Naive thymus-derived CD4-positive, alpha-beta T cell (primary cell): ENCODE results near the gene PRX. TPM values are rescaled to one million over a fixed set of nuclear protein-coding genes. Genes with fewer than 3 reads are reported as not detected.

Source experiments
- ATAC-seq: fragments of 150-1000 bp; cut with Tn5 transposase; 2 replicates; pipeline ENCODE4 v1.10.0; 2021; ENCODE audit warnings: mild to moderate bottlenecking, moderate library complexity
- CTCF ChIA-PET: fragments of 350-600 bp; sonication (Branson Sonifier 250); formaldehyde crosslinking; loops from one replicate; lab custom pipeline; 2021; ENCODE audit warnings: antibody characterized with exemption; lab: Charles Lee
- POLR2A ChIA-PET: fragments of 350-600 bp; sonication (Branson Sonifier 250); formaldehyde crosslinking; loops from one replicate; lab custom pipeline; 2021; ENCODE audit warnings: antibody characterized with exemption, inconsistent platforms; lab: Charles Lee
- DNase-seq, 9 donors: peaks; one replicate each; pipeline versions ENCODE4 v3.0.0 to v3.0.0-alpha.2; 2020 to 2022; ENCODE audit warnings: mixed read lengths in 1 of 9
- H3K27ac ChIP-seq: one replicate; pipeline ENCODE4 v1.7.0; 2013; ENCODE audit warnings: mild to moderate bottlenecking, low read depth, low read length, moderate library complexity
- H3K27me3 ChIP-seq, 2 donors: one replicate each; pipeline ENCODE4 v1.7.0; 2013; ENCODE audit warnings: low read length in 2 of 2, mild to moderate bottlenecking in 2 of 2, moderate library complexity in 2 of 2; ENCODE audit not compliant: control insufficient read depth in 2 of 2, insufficient read depth in 2 of 2
- H3K36me3 ChIP-seq, 3 experiments: 1 replicate in 2 of 3; 2 replicates in 1 of 3; pipeline ENCODE4 v1.7.0; 2013; ENCODE audit warnings: low read length in 3 of 3, mild to moderate bottlenecking in 3 of 3, moderate library complexity in 1 of 3; ENCODE audit not compliant: insufficient read depth in 3 of 3, control insufficient read depth in 2 of 3
- H3K4me1 ChIP-seq, 2 donors: one replicate each; pipeline ENCODE4 v1.7.0; 2013; ENCODE audit warnings: low read length in 2 of 2, mild to moderate bottlenecking in 2 of 2, moderate library complexity in 1 of 2; ENCODE audit not compliant: control insufficient read depth in 2 of 2, insufficient read depth in 2 of 2
- H3K4me3 ChIP-seq: 2 replicates; pipeline ENCODE4 v1.7.0; 2013; ENCODE audit warnings: mild to moderate bottlenecking, low read length
- H3K9me3 ChIP-seq, 3 experiments: 1 replicate in 2 of 3; 2 replicates in 1 of 3; pipeline ENCODE4 v1.7.0; 2013; ENCODE audit warnings: low read length in 3 of 3; ENCODE audit not compliant: control insufficient read depth in 2 of 3
- H3K27ac Mint-ChIP-seq, 9 donors: one replicate each; pipeline ENCODE4 v1.8.0; 2020 to 2022; ENCODE audit warnings: mixed read lengths in 9 of 9, mild to moderate bottlenecking in 8 of 9, moderate library complexity in 5 of 9, inconsistent platforms in 2 of 9
- H3K27me3 Mint-ChIP-seq, 5 donors: one replicate each; pipeline ENCODE4 v1.8.0; 2021 to 2022; ENCODE audit warnings: mixed read lengths in 5 of 5, mild to moderate bottlenecking in 1 of 5
- H3K36me3 Mint-ChIP-seq, 5 donors: one replicate each; pipeline ENCODE4 v1.8.0; 2020 to 2022; ENCODE audit warnings: mixed read lengths in 5 of 5, mild to moderate bottlenecking in 3 of 5, inconsistent platforms in 1 of 5
- H3K4me1 Mint-ChIP-seq, 7 donors: one replicate each; pipeline ENCODE4 v1.8.0; 2020 to 2022; ENCODE audit warnings: mixed read lengths in 7 of 7, mild to moderate bottlenecking in 3 of 7, inconsistent platforms in 1 of 7
- H3K4me3 Mint-ChIP-seq, 10 donors: one replicate each; pipeline ENCODE4 v1.8.0; 2020 to 2022; ENCODE audit warnings: mild to moderate bottlenecking in 10 of 10, mixed read lengths in 10 of 10, moderate library complexity in 6 of 10, inconsistent platforms in 2 of 10
- H3K9me3 Mint-ChIP-seq, 11 donors: one replicate each; pipeline ENCODE4 v1.8.0; 2020 to 2022; ENCODE audit warnings: mixed read lengths in 11 of 11, mild to moderate bottlenecking in 4 of 11, inconsistent platforms in 1 of 11, moderate library complexity in 1 of 11
- intact Hi-C, 2 donors: fragments of 100-400 bp; cut with micrococcal nuclease; formaldehyde crosslinking; loops; one replicate each; pipeline ENCODE4 v1.15.1; 2023
- polyA plus RNA-seq, 2 donors: library from polyadenylated mRNA; unstranded; fragments of 300-500 nt; fragmentation: Illumina TruSeq; gene quantifications; one replicate each; pipeline ENCODE4 v1.2.3, GENCODE V29; 2021
- total RNA-seq, 6 experiments: library from RNA in 5 of 6; stranded (reverse) in 5 of 6; gene quantifications; 1 replicate in 5 of 6; 2 replicates in 1 of 6; pipeline ENCODE4 v1.2.3 and lab custom pipeline; 2021 to 2026

The PRX gene
- total and polyA plus RNA-seq, 7 experiments from 2014 or later, result 0.14 to 4.0 (median 1.9) TPM

DNA sequence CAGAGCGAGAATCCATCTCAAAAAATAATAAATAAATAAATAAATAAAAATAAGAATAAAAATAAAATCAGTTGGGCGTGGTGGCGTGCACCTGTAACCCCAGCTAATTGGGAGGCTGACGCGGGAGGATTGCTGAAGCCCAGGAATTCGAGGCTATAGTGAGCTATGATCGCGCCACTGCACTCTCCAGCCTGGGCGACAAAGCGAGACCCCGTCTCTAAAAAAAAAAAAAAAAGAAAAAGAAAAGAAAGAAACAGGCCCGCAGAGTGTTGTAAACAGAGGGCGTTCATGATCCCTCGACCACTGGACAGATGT lies 7.2 kb upstream of the PRX start:
- Mint-ChIP-seq H3K9me3 (peaks cover 0 to 5% (median 0%) of the 10 kb centered on the region in 11 donors), H3K4me1 (peaks cover 12 to 55% (median 40%) of the 10 kb centered on the region in 7 donors), H3K36me3 (peaks cover 0 to 7% (median 4%) of the 10 kb centered on the region in 5 donors), H3K4me3 (peak overlapping the region; percentile 84 to 93 (median 90)), H3K27me3 (no peaks in the 10 kb centered on the region), H3K27ac (peak overlapping the region; percentile 54 to 100 (median 92))
- Histone ChIP-seq H3K4me3 (peak overlapping the region; percentile 79), H3K9me3 (no peaks in the 10 kb centered on the region), H3K27ac (peak overlapping the region; percentile 90), H3K4me1 (peaks cover 10 to 15% of the 10 kb centered on the region in 2 donors), H3K36me3 (peaks cover 0 to 15% (median 7%) of the 10 kb centered on the region in 3 experiments), H3K27me3 (no peaks in the 10 kb centered on the region)
- intact Hi-C loops, result loop anchor here (1.0 to 10.0 kb wide), 4 partner anchors 72 to 1076 kb away; partner anchors contain the start of genes C19orf47 (in 1 of the 2), COQ8B (in 1 of the 2), ITPKC (in 1 of the 2) and PLD3 (in 1 of the 2)
- ChIA-PET POLR2A (interaction anchor here (0.6 to 7.3 kb wide), 17 partner anchors 8 to 190 kb away, joined by 3 to 60 read pairs (median 4); partner anchors contain the start of genes BLVRB, C19orf47, PLD3 and SERTAD3), CTCF (interaction anchor here (0.6 to 3.3 kb wide), 10 partner anchors 9 to 893 kb away, joined by 3 to 33 read pairs (median 4); partner anchors contain the start of genes BLVRB, SERTAD3 and SPTBN4)
- ATAC-seq (no peak), DNase-seq (no peak)

DNA sequence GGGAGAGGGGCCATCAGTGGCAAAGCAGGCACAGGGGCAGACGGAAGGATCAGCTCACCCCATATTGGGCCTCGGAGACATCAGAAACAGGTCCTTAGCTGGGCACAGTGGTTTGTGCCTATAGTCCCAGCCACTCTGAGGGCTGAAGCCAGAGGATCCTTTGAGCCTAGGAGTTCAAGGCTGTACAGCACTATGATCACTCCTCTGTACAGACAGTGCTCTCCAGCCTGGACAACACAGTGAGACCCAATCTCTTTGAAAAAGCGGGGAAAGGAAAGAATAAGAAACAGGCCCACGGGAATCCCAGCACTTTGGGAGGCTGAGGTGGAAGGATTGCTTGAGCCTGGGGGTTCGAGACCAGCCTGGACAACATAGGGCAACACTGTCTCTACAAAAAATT lies 6.6 kb upstream of the PRX start:
- peak overlapping the region; percentile 26 to 87 (median 74) for H3K4me3 Mint-ChIP-seq
- Histone ChIP-seq H3K4me1 (peaks cover 8 to 12% of the 10 kb centered on the region in 2 donors), H3K9me3 (no peaks in the 10 kb centered on the region), H3K27ac (no peak overlapping the region), H3K36me3 (peaks cover 0 to 9% (median 7%) of the 10 kb centered on the region in 3 experiments), H3K4me3 (no peak overlapping the region), H3K27me3 (no peaks in the 10 kb centered on the region)
- peak overlapping the region in 6 of 9 donors; percentile 51 to 95 (median 68) for H3K27ac Mint-ChIP-seq
- H3K4me1 Mint-ChIP-seq, result peaks cover 10 to 54% (median 38%) of the 10 kb centered on the region in 7 donors
- intact Hi-C loops, result loop anchor here (1.0 to 10.0 kb wide), 4 partner anchors 71 to 1075 kb away; partner anchors contain the start of genes C19orf47 (in 1 of the 2), COQ8B (in 1 of the 2), ITPKC (in 1 of the 2) and PLD3 (in 1 of the 2)
- POLR2A ChIA-PET, result interaction anchor here (0.6 to 7.3 kb wide), 10 partner anchors 9 to 191 kb away, joined by 3 to 60 read pairs (median 6); partner anchors contain the start of genes BLVRB, SERTAD3 and SPTBN4
- ATAC-seq, result no peak
- CTCF ChIA-PET, result interaction anchor here (0.7 to 3.3 kb wide), 7 partner anchors 14 to 894 kb away, joined by 3 to 33 read pairs (median 5); partner anchors contain the start of genes BLVRB, SERTAD3 and SPTBN4
- no peaks in the 10 kb centered on the region for H3K27me3 Mint-ChIP-seq
- H3K9me3 Mint-ChIP-seq, result peaks cover 0 to 3% (median 0%) of the 10 kb centered on the region in 11 donors
- peaks cover 0 to 7% (median 3%) of the 10 kb centered on the region in 5 donors for H3K36me3 Mint-ChIP-seq
- no peak for DNase-seq

GRCh38 chr19:40419066-40419612 lies 6.0 kb upstream of the PRX start:
- ChIA-PET CTCF (no interaction called here), POLR2A (interaction anchor here (2.4 to 7.3 kb wide), 3 partner anchors 14 to 24 kb away, joined by 20 to 60 read pairs (median 25); partner anchors contain the start of gene SERTAD3)
- ATAC-seq (no peak), DNase-seq (no peak)
- H3K4me3 Mint-ChIP-seq, result peak overlapping the region in 6 of 10 donors; percentile 13 to 87 (median 43)
- peaks cover 4 to 49% (median 32%) of the 10 kb centered on the region in 7 donors for H3K4me1 Mint-ChIP-seq
- H3K9me3 Mint-ChIP-seq, result peaks cover 0 to 3% (median 0%) of the 10 kb centered on the region in 11 donors
- peaks cover 4 to 8% of the 10 kb centered on the region in 2 donors for H3K4me1 ChIP-seq
- no peaks in the 10 kb centered on the region for H3K27me3 ChIP-seq
- peak overlapping the region in 5 of 9 donors; percentile 26 to 88 (median 65) for H3K27ac Mint-ChIP-seq
- peaks cover 0 to 9% (median 7%) of the 10 kb centered on the region in 3 experiments for H3K36me3 ChIP-seq
- H3K4me3 ChIP-seq, result no peak overlapping the region
- intact Hi-C loops, result no loop called here
- H3K27me3 Mint-ChIP-seq, result no peaks in the 10 kb centered on the region
- no peak overlapping the region for H3K27ac ChIP-seq
- peaks cover 0 to 3% (median 0%) of the 10 kb centered on the region in 5 donors for H3K36me3 Mint-ChIP-seq
- H3K9me3 ChIP-seq, result no peaks in the 10 kb centered on the region

GRCh38 chr19:40418040-40418439 lies 4.9 kb upstream of the PRX start:
- H3K9me3 ChIP-seq, result no peaks in the 10 kb centered on the region
- Mint-ChIP-seq H3K27me3 (peaks cover 0 to 5% (median 0%) of the 10 kb centered on the region in 5 donors), H3K4me3 (peak overlapping the region in 1 of 10 donors; percentile 6), H3K27ac (peak overlapping the region in 6 of 9 donors; percentile 3 to 80 (median 54)), H3K9me3 (peaks cover 0 to 3% (median 0%) of the 10 kb centered on the region in 11 donors), H3K4me1 (peaks cover 6 to 49% (median 33%) of the 10 kb centered on the region in 7 donors), H3K36me3 (peaks cover 0 to 2% (median 0%) of the 10 kb centered on the region in 5 donors)
- ATAC-seq (no peak), DNase-seq (no peak)
- POLR2A ChIA-PET, result interaction anchor here (7.3 kb wide), 1 partner anchor 25 kb away, joined by 60 read pairs; the partner anchor contains the start of gene SERTAD3
- peak overlapping the region; percentile 25 for H3K27ac ChIP-seq
- intact Hi-C loops, result no loop called here
- H3K27me3 ChIP-seq, result no peaks in the 10 kb centered on the region
- H3K4me1 ChIP-seq, result peaks cover 4 to 8% of the 10 kb centered on the region in 2 donors
- H3K36me3 ChIP-seq, result peaks cover 0 to 7% (median 5%) of the 10 kb centered on the region in 3 experiments
- no peak overlapping the region for H3K4me3 ChIP-seq
- CTCF ChIA-PET, result no interaction called here

DNA sequence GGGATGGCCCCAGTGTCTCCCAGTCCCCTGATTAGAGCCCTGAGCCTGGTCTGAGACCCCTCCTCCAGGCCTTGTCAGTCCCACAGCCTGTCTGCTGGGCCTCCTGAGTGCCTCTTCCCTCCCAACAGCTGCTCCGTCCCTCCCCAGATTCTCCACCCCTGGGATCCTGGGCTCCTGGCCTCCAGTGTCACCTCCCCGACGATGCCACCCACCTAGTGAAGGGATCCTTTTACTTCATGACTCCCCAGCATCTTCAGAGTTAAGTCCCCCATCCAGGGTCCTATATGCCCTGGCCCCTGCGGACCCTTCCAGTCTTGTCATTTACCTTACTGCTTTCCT lies 4.4 kb upstream of the PRX start:
- no peaks in the 10 kb centered on the region for H3K27me3 ChIP-seq
- H3K36me3 ChIP-seq, result peaks cover 0 to 3% (median under 1%) of the 10 kb centered on the region in 3 experiments
- Mint-ChIP-seq H3K27me3 (peaks cover 0 to 5% (median 0%) of the 10 kb centered on the region in 5 donors), H3K27ac (peak overlapping the region in 5 of 9 donors; percentile 3 to 70 (median 47)), H3K4me3 (peak overlapping the region in 2 of 10 donors; percentile 52 to 54), H3K36me3 (peaks cover 0 to 2% (median 0%) of the 10 kb centered on the region in 5 donors), H3K4me1 (peaks cover 6 to 49% (median 29%) of the 10 kb centered on the region in 7 donors), H3K9me3 (peaks cover 0 to 3% (median 0%) of the 10 kb centered on the region in 11 donors)
- ATAC-seq (no peak), DNase-seq (no peak)
- peak overlapping the region; percentile 25 for H3K27ac ChIP-seq
- no peak overlapping the region for H3K4me3 ChIP-seq
- no peaks in the 10 kb centered on the region for H3K9me3 ChIP-seq
- peaks cover 4% of the 10 kb centered on the region in 2 donors for H3K4me1 ChIP-seq
- ChIA-PET POLR2A (no interaction called here), CTCF (no interaction called here)
- intact Hi-C loops, result no loop called here

DNA sequence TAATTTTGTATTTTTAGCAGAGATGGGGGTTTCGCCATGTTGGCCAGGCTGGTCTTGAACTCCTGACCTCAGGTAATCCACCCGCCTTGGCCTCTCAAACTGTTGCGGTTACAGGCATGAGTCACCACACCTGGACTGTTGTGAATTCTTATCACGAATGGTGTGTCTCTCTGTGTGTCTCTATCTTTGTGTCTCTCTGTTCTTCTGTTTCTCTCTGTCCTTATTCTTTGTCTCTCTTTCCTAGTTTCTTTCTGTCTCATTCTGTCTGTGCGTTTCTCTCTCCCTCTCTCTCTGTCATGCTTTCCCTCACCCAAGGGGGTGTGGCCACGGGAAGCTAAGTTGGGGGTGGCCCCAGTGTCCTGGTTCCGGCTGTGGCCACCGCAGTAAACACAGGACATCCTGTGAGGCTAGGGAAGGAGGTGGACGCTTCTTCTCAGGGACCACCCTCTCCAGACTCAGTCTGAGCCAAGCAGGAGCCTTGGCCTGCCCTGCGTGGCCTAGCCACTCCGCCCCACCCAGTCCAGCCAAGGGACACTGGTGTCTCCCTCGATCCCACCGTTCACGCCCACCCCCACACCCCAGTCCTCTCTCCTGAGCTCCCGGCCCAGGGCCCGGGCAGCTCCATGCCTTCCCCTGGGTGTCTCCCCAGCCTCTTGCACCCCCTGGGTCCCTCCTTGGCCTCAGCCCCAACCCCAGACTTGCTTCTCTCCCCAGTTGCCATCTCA lies 3.9 kb upstream of the PRX start:
- ChIA-PET CTCF (no interaction called here), POLR2A (no interaction called here)
- no peak overlapping the region for H3K27ac ChIP-seq

More for the DNA sequence above, 3.9 kb upstream of the PRX start:
- H3K9me3 Mint-ChIP-seq, result peaks cover 0 to 3% (median 0%) of the 10 kb centered on the region in 11 donors
- peak overlapping the region in 3 of 10 donors; percentile 52 to 55 (median 54) for H3K4me3 Mint-ChIP-seq
- H3K4me3 ChIP-seq, result no peak overlapping the region
- ATAC-seq (no peak), DNase-seq (no peak)
- H3K9me3 ChIP-seq, result no peaks in the 10 kb centered on the region
- H3K27me3 Mint-ChIP-seq, result peaks cover 0 to 5% (median 0%) of the 10 kb centered on the region in 5 donors
- intact Hi-C loops, result no loop called here
- H3K36me3 ChIP-seq, result no peaks in the 10 kb centered on the region
- no peaks in the 10 kb centered on the region for H3K36me3 Mint-ChIP-seq
- H3K27ac Mint-ChIP-seq, result peak overlapping the region in 5 of 9 donors; percentile 14 to 74 (median 47)
- peaks cover 6 to 44% (median 24%) of the 10 kb centered on the region in 7 donors for H3K4me1 Mint-ChIP-seq
- H3K27me3 ChIP-seq, result no peaks in the 10 kb centered on the region
- H3K4me1 ChIP-seq, result peaks cover 0 to 4% of the 10 kb centered on the region in 2 donors
